ENCODE data around the gene IFTAP. TPM values are rescaled to one million over a fixed set of nuclear protein-coding genes. Genes with fewer than 3 reads are reported as not detected.

Gene IFTAP
- total RNA-seq, 1 donor from 2014 or later = 7.1 TPM

DNA sequence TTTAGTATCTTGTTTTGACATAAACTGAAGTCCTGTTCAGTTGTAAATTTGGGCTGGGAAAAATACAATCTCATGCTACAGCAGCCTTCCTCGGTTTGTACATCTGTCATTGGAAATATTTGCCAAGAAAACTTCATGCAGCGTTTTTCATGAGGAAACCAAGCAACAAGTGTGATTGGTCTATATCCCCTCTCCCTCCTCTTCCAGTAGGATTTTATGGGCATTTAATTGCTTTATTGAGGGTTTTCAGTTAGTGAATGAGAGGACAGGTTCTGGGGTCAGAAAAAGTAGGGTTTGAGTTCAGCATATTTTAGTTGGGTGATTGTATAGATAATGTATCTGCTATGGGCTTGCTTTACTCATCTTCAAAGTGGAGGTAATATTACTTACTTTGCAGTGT, 93.8 kb downstream of the IFTAP start:
- H3K27ac ChIP-seq = no peak overlapping the region
- no peak overlapping the region for H3K4me3 ChIP-seq
- H3K9me3 ChIP-seq = no peaks in the 10 kb centered on the region
- H3K27me3 ChIP-seq = no peaks in the 10 kb centered on the region
- intact Hi-C loops (cut with DNase I) = no loop called here
- no peak for DNase-seq (ENCODE audit: low spot score in 2 of 2)
- no peaks in the 10 kb centered on the region for H3K36me3 ChIP-seq
- TF ChIP-seq, protein P1, sequence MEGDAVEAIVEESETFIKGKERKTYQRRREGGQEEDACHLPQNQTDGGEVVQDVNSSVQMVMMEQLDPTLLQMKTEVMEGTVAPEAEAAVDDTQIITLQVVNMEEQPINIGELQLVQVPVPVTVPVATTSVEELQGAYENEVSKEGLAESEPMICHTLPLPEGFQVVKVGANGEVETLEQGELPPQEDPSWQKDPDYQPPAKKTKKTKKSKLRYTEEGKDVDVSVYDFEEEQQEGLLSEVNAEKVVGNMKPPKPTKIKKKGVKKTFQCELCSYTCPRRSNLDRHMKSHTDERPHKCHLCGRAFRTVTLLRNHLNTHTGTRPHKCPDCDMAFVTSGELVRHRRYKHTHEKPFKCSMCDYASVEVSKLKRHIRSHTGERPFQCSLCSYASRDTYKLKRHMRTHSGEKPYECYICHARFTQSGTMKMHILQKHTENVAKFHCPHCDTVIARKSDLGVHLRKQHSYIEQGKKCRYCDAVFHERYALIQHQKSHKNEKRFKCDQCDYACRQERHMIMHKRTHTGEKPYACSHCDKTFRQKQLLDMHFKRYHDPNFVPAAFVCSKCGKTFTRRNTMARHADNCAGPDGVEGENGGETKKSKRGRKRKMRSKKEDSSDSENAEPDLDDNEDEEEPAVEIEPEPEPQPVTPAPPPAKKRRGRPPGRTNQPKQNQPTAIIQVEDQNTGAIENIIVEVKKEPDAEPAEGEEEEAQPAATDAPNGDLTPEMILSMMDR (IDR thresholded peaks at IDR 0.05) = no peak
- H3K4me1 ChIP-seq = no peaks in the 10 kb centered on the region

GRCh38 chr11:36688571-36689291, 94.4 kb downstream of the IFTAP start:
- no peak for DNase-seq (ENCODE audit: low spot score in 2 of 2)
- no peak overlapping the region for H3K27ac ChIP-seq
- no peaks in the 10 kb centered on the region for H3K4me1 ChIP-seq
- intact Hi-C loops (cut with DNase I) = no loop called here
- H3K27me3 ChIP-seq = no peaks in the 10 kb centered on the region
- H3K36me3 ChIP-seq = no peaks in the 10 kb centered on the region
- TF ChIP-seq, protein P1 (IDR thresholded peaks at IDR 0.05) = no peak
- H3K9me3 ChIP-seq = no peaks in the 10 kb centered on the region
- H3K4me3 ChIP-seq = no peak overlapping the region

GRCh38 chr11:36689442-36689841, 95.1 kb downstream of the IFTAP start:
- no peaks in the 10 kb centered on the region for H3K4me1 ChIP-seq
- no peaks in the 10 kb centered on the region for H3K9me3 ChIP-seq
- TF ChIP-seq, protein P1 (IDR thresholded peaks at IDR 0.05) = no peak
- no peak for DNase-seq (ENCODE audit: low spot score in 2 of 2)
- no peaks in the 10 kb centered on the region for H3K27me3 ChIP-seq
- intact Hi-C loops (cut with DNase I) = no loop called here
- H3K27ac ChIP-seq = no peak overlapping the region
- H3K4me3 ChIP-seq = no peak overlapping the region
- H3K36me3 ChIP-seq = no peaks in the 10 kb centered on the region

DNA sequence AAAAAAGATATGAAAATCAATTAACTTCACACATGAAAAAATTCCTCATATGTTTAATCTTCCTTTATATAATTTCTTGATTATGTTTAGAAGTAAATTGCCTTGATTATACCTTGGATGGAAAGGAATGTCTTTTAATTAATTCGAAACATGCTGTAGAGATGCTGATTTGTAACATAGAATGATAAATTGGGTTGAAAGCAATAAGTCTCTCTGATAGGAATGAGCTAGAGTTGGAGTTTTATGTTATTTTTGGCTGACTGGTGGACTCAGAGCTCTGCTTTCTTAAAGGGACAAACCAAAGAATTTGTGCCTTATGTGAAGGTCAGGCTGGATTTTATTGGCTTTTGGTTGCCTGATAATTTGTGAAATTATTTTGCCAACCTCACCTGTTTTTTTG, 98.4 kb downstream of the IFTAP start:
- Histone ChIP-seq H3K4me1 (no peaks in the 10 kb centered on the region), H3K27ac (no peak overlapping the region), H3K4me3 (no peak overlapping the region), H3K36me3 (no peaks in the 10 kb centered on the region), H3K27me3 (no peaks in the 10 kb centered on the region), H3K9me3 (no peaks in the 10 kb centered on the region)
- TF ChIP-seq, protein P1 (IDR thresholded peaks at IDR 0.05) = no peak
- intact Hi-C loops (cut with DNase I) = no loop called here
- DNase-seq (ENCODE audit: low spot score in 2 of 2) = no peak

DNA sequence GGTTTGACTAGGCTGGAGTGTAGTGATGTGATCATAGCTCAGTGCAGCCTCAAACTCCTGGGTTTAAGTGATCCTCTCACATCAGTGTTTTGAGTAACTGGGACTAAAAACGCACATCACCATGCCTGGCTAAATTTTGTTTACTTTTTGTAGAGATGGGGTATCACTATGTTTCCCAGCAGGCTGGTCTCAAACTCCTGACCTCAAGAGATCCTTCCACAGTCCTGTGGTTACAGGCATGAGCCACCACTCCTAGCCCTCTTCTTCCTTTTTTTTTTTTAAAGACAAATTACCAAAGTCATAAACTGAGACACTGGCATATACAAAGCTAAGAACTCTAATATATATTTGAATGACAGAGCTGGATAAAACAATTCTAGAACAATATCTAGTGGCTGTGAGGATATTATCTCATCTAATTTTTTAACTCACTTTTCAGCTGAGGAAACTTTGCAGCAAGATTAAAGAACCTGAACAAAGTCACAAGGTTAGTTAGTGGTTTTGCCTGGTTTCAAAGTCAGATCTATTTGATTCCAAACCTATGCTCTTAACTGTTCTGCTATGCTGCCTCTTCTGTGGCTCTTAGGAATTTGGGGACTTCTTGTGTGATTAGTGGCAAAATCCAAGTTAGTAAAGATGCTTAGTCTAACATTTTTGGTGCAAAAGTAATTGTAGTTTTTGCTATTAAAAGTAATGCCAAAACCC, 99.0 kb downstream of the IFTAP start:
- H3K27me3 ChIP-seq = no peaks in the 10 kb centered on the region
- H3K36me3 ChIP-seq = no peaks in the 10 kb centered on the region
- H3K4me3 ChIP-seq = no peak overlapping the region
- no peak overlapping the region for H3K27ac ChIP-seq
- no peaks in the 10 kb centered on the region for H3K9me3 ChIP-seq
- H3K4me1 ChIP-seq = no peaks in the 10 kb centered on the region
- intact Hi-C loops (cut with DNase I) = no loop called here
- TF ChIP-seq, protein P1 (IDR thresholded peaks at IDR 0.05) = no peak
- no peak for DNase-seq (ENCODE audit: low spot score in 2 of 2)

All from ascending aorta (tissue), 2 donors.